Raji (cell line): Measurements from ENCODE around the gene GLB1L3.

Source experiments
- POLR2A ChIP-seq: IDR thresholded peaks from 2 replicates; pipeline ENCODE4 v1.6.1; 2011; ENCODE audit warnings: low read depth, low read length, control low read depth; ENCODE audit not compliant: insufficient read depth

Gene GLB1L3

DNA sequence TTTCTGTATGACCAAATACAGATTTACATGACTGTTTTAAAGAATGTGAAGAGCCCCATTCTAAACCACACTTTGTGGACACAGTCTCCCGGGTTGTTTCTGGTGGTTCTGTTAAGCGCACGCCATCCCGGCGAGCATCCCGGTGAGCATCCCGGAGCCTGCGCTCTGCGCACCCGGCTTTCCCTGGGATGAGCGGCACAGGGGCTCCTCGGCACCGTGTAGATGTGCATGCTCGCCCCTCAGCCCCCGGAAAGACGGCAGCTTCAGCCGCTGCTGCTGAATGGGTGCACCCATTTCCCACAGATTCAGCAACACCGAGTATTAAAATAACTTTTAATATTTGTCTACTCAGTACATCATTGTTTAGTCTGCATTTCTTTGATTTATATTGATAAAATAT is 91.6 kb downstream of the GLB1L3 start:
- no peak for TF ChIP-seq POLR2A
